Endometrium (tissue), 2 donors: ENCODE data around the gene TRMT44.
A peak's percentile ranks its signal among the peaks of the same experiment; 100 is the strongest.
"Not testable (repeated sequence)": the region's sequence is repeated elsewhere in the genome, so short reads cannot be mapped to it uniquely, and the experiment has no call there.

Experiments used
- FAIRE-seq: peaks from 2 replicates; lab custom pipeline; 2012; peaks lifted over from hg19 to GRCh38; lab: Jason Lieb, UNC
- donor health status: control.
- donor health status: control.

The TRMT44 gene

DNA sequence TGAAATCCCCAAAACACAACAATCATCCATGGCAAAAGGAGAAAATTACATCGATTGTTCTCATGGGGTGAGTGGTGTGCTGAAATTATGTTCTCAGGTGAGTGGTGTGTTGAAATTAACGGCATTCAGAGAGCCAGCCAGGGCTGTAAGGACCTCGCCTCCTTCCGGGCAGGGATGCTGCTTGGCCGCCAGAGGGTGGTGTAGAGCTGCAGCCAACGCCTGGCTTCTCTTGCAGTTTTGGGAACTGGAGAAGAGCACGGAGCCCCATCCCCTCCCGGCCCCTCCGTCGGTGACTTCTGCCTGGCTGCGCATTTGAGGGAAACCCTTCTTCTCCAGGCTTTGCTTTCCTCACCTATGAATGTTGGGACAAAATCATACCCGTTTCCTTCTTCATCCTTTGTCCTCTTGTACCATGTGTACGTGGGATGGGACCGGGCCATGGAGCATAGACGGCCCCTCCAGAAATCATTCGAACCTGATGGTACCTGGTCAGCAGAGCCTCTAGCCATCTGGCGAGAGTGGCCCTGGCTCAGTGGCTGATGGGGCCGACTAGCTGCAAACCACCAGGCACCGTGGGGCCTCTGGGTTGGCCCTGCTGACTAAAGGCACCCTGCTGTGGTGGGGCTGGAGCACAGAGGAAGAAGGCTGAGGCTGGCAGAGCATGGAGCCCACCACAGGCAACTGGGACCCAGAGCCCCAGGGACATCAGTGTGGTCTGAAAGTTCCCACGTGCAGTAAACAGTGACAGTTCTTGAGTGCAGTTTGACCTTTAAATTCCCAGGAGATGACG lies 28.4 kb downstream of the TRMT44 start:
- peak; percentile 35 for FAIRE-seq

DNA sequence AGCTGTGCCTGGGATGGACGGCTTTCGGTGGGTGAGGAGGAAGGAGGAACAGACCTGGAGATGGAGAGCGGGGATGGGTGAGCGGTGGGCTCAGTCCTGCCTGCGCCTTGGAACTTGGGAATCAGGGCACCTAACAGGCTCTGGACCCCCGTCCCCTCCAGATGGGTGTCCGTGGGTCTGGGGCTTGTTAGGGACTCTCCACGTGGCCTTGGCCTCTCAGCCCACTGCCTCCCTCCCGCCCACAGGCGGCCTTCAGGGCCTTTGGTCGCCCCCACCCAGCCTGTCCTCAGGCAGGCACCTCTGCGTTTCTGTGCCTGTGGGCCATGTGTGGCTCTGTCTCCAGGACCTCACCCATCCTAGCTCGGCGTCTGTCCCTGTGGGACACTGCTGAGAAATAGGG lies 29.0 kb downstream of the TRMT44 start:
- no peak for FAIRE-seq

DNA sequence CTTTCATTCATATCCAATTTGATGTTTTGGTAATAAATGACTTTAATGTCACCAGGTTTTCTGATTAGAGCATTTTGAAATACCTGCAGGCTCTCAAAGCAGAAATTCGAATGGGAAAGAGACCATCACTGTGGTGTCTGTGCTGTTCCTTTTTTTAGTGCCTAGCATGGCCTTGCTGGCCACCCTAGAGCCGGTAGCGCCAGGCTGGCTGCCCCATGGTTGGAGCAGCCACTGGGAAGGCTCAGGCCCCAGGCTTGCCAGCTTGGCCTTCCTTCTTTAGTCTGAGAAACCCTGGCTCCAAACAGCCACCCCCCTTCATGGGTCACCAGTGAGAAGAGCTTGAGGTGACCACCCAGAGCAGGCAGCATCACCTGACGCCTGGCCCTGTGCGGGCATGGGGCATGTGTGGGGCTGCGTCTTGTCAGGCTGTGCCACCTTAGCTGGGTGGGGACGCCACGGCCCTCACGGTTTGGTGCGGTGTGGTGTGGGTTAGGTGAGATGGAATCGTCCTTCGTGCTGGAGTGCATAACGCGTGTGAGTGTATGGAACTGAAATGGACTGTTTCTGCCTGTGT lies 30.0 kb downstream of the TRMT44 start:
- no peak for FAIRE-seq

DNA sequence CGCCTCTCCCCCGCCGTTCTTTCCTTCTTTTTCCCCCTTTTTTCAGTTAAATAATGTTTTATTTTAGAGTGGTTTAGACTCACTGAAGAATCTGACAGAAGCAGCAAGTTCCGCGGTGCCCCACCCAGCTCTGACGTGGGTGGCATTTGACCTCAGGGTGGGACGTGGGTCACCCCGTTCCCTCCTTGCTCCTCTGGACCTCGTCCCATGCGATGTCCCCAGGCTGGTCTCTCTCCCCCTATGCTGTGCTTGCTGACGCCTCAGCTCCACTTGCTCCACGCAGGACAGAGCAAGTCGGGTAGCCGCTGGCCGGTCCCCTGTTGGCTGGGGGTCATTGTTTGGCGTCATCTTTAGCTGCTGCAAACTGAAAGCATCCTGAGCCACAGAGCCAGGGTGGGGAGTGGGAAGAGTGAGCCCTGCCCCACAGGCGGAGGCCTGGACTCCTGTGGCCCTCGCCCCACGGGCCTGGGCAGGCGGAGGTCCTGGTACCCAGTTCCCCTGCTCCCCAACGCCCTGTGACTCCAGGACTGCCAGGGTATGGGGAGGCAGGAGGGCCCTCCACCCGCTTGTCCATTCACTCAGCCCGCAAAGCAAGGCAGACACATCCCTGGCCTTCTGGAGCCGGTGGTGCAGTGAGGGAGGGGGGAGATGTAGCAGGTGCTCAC lies 30.8 kb downstream of the TRMT44 start:
- FAIRE-seq: no peak

DNA sequence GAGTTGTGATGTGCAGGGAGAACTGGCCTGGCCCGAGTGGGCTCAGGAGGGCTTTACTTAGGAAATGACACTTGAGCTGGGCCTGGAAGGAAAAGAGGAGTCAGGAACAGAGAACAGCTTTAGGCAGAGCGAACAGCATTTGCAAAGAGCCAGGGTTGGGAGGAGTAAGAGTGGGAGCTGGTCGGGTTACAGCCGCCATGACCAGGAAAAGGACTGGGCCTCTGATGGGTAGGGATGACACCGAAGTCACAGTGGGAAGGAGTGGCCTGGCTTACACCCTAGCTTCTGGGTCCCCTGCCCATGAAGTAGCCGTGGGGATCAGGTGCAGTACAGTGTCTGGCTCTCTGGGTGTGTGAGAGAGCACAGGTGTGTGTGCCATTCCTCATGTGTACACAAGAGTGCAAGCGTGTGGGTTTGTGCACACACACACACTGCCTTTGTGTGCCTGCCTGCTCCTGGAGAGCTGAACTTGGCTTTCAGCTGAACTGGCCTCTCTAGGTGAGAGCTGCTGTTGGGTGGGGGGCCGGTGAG lies 31.6 kb downstream of the TRMT44 start:
- FAIRE-seq: no peak

DNA sequence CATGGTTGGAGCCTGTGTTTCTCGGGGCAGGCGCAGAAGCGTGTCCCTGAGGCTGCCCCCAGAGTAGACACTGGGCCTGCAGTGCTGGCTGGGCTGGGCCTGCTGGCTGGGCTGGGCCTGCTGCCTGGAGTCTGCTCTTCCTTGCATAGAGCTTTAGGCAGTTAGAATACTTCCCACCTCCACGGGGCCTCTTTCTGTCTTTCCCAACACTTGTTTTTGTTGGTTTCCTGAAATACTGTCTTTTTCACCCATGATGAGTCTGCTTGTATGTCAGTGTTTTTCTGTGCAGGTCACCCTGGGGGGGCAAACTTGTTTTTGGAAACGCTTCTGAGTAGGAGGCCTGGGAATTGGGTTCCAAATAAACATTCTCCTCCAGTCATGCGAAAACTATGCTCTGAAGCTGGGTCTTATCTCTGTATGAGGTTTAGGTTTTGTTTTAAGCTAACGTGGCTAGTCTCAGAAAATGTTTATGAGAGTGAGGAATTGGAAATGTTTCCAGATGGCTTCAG lies 32.2 kb downstream of the TRMT44 start:
- peak; percentile 99 for FAIRE-seq

DNA sequence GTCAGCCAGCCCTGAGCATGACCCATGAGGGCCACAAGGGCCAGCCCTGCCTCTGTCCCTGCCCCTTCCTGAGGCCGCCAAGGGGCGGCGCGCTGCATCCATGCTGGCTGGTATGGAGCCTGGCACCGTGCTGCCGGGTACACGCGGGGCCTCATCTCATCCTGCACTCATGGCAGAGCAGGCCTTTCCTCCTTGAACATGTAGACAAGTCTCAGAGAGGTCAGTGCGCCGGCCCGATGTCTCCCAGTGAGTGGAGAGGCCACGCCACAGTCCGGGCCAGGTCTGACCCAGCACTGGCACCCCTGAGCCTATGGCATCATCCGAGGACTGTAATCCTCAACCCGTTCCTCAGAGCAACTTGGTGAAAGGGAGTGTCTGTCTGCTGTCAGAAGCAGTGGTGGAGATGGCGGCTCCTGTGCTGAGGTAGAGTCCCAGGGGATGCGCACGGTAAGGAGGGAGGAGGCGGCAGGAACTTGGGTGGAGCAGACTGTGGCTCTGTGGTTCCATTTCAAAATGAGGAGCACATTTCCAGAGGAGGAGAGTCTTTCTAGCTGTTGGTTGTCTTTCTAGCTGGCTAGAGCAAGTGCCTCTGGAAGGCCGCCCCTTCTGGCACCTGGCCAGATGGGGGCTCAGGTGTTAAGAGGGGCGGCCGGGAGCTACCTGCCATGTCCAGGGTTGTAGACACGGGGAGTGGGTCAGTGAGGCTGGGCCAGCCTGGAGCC lies 32.8 kb downstream of the TRMT44 start:
- FAIRE-seq: no peak

DNA sequence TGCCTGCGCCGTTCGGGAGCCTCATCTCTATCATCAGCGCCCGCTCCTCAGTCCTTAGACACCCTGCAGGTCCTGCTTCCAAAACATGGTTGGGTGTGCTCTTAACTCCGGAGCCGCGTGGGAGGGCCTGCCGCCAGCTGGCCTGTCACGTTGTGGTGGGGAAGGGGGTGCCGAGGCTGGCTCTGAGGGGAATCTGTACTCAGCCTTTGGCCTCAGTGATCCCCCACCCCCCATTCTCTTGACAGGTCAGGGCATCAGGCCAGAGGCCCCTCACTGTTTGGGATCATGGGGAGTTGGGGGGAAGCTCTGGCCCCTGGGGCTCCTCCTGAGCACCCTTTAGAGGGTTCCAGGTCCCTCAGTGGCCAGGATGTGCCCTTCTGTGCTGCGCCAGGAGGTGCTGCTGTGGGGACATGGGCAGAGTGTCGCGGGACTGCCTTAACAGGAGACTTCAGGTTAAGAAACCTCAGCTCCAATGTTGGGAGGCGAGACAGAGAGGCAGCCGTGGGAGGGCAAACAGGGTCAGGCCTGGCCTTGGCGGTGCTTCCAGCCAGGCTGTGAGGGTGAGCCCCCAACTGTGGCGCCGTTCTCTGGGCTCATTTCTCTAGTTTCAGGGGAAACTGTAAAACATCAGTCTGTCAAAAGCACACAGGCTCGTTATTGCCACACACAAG lies 33.5 kb downstream of the TRMT44 start:
- FAIRE-seq: no peak

DNA sequence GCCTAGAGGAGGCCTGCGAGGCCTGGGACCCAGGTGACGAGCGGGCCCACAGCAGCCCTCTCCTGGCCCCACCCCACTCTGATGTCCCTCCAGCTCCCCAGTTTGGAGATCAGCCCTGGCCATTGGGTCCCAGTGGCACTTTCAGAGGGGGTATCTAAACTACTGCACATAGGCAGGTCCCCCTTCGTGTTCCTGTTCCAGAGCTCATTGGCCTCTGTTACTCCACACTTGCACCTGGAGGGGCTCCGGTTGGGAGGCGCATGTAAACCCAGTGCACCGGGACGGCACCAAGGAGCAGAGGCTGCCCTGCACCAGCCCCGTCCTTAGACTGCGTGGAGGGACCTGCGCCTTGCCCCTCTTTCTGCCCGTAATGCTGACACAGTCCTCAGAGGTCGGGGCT lies 34.3 kb downstream of the TRMT44 start:
- no peak for FAIRE-seq

DNA sequence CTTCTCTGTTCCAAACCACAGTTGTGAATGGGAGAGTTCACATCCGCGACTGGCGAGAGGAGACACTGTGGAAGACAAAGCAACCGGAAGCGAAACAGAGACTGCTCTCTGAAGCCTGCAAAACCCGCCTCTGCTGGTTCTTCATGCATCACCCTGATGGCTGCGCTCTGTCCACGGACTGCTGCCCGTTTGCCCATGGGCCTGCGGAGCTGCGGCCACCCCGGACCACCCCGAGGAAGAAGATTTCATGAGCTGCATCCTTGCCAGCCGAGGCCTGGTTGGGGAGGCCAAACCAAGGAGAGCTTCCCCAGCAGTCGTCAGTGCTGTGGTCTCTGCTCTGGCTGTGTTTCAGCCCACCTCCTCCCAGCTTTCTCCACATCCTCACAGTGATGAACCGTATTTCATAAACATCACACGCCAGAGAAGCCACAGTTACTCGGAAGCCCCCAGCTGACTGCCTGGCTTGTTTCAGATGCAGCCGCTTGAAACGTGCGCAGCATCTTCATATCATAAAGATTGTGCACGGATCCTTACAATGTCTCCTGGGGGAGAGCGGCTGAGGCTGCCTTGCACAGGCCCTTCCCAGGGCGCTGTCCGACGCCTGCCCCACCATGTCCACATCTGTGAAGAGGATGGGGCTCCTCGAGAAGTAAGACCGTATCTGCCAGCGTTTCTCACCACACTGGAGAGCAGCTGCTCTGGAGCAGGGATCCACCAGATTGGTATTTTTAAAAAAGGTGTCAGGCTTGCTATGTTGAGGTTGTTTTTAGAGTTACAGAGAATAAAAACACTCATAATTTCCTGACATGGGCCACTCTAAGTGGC lies 35.4 kb downstream of the TRMT44 start:
- FAIRE-seq: no peak

DNA sequence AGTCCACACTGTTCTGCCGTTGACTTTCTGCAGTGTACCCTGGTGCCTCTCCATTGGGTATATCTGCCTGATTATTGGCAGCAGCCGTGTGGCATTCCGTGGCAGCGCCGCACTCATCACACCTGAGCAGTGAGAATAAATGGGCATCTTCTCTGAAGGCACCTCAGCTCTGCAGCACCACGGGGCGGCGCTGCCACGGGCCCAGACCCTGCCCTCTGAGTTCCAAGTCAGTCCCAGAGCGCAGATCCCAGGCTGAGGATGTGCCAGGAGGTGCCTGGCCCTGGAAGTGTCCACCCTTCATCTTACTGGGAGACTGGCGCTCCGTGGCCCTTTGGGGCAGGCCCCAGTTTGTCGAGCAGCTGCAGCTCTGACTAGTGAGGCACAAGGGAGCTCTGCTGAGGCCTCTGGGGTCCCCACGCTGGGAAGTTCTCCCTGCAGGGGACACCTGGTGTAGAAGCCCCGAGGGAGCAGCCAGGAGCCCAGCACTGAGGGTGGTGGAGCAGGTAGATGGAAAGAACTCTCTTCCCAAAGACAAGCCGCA lies 36.6 kb downstream of the TRMT44 start:
- FAIRE-seq: no peak

DNA sequence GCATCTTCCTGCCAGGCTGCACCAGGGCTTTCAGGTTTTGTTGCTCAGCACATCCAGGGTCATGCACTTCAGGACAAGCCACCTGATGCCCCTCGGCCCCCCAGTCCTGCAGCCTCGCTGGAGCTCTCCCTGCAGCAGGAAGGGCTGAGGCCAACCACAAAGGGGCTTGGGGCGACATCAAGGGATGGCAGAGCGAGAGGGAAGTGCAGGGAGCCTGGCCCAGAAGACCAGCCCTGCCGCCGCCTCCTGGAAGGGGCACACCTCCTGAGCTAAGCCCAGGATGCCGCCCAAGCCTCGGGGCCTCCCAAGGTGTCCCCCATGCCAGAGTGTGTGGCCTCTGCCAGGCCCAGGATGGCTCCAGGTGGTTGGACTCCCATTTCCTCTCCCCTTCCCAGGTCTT lies 37.1 kb downstream of the TRMT44 start:
- no peak for FAIRE-seq

DNA sequence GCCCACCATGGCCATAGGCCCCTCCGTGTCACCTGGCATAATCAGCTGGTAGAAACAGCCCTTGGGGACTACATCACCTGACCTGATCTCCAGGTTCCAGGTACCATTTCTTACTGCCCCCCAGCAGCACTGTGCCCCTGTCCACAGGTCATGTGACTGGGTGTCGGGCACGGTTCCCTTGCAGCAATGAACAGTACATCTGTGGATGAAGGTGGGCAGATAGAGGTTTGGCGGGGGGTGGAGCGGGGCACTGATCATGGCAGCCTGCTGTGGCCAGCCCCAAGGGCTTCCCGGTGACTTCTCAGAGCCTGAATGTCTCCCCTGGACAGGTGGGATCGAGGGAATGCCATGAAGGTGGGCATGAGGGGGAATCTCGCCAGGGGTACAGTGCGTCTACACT lies 37.8 kb downstream of the TRMT44 start:
- no peak for FAIRE-seq

DNA sequence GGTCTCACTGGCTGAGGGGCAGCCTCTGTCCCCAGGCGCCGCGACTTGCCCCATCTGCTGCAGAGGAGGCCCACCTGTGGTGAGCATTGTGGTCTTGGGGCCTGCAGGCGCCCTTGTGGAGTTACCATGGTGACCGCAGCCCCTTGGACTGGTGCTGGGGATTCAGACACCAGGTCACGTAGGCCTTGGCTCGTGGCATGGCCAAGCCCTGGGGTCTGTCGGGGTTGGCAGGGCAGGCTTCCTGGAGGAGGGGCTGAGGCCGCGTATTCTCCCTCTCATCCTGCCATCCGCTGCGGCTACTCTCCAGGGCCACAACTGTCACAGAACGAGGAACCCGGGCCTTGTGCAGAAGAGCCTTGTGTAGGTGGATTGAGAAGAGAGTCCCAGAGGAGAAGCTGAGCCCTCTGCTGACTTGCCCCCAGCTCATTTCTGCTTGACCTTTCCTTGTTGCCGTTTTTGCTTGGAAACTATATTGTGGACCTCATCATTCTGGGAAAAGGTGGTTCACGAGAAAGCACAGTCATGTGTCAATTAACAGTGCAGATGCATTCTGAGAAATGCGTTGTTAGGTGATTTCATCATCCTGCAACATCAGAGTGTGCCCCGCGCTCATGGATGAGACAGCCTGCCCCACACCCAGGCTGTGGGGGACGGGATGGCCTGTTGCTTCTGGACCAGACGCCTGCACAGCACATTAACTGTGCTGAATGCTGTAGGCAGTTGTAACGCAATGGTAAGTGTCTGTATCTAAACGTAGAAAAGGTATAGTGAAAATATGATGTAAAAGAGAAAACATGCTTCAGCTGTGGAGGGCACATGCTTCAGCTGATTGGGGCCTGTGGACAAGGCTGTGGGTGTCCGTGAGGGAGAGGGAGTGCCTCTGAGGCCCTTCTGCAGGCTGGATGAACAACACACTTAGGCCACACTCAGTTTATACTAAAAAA lies 38.5 kb downstream of the TRMT44 start:
- no peak for FAIRE-seq

DNA sequence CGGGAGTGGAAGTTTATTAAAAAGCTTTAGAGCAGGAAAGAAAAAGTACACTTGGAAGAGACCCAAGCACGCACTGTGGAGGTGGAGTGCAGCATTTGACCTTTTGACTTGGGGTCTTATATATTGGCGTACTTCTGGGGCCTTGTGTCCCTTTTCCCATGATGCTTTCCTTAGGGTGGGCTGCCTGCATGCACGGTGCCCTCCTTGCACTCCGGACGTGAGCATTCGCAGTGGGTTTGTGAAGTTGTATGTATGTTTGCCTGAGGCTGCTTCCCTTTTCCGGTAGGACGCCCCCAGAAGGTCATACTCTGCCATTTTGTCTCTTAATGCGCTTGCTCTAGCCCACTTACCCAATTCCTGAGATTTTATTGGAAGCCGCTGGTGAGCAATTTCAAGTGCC lies 39.6 kb downstream of the TRMT44 start:
- FAIRE-seq: no peak

DNA sequence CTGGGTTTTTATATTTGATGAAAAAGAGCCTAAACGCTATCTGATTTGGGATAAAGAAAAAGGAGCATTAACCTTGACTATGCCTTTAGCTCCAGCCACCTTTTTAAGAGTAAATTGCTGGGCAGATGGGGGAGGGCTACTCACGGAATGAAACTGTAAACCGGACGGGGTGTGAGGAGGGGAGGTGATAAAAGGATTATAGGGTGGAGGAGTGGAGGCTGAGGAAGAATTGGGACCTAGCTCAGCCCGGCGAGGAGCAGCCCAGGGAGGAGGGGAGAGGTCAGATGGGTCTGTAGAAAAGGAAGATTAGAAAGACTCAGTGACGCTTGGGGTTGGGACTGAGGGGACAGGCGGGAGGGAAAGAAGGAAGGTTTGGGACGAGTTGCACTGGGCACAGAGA lies 46.1 kb downstream of the TRMT44 start:
- not testable (repeated sequence) for FAIRE-seq

DNA sequence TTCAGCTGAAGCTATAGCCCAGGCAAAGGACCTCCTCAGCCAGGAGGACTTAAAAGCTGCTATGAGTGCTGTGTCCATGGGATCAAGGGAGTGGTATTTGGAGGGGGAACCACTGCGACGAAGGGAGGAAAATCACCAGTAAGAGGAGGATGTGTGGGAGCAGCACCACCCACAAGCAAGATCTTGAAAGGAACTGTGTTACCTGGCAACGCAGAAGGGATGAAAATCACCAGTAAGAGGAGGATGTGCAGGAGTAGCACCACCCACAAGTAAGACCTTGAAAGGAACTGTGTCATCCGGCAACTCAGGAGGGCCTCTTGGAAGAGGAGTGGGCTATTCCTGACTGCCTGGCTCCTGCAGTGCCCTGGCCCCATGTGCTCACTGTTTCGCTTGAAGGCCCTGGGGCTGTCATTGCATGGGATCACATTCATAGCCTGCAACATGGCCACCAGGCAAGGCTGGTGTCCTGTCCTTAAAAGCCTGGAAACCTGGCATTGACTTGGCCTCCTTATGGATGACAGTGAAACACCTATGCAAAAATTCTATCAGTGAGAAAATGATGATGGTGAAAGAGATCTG lies 48.3 kb downstream of the TRMT44 start:
- FAIRE-seq: no peak

DNA sequence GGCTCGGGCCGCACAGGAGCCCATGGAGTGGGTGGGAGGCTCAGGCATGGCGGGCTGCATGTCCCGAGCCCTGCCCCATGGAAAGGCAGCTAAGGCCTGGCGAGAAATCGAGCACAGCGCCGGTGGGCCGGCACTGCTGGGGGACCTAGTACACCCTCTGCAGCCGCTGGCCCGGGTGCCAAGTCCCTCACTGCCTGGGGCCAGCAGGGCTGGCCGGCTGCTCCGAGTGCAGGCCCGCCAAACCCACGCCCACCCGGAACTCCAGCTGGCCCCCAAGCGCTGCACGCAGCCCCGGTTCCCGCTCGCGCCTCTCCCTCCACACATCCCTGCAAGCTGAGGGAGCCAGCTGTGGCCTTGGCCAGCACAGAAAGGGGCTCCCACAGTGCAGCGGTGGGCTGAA lies 50.9 kb downstream of the TRMT44 start:
- FAIRE-seq: not testable (repeated sequence)

DNA sequence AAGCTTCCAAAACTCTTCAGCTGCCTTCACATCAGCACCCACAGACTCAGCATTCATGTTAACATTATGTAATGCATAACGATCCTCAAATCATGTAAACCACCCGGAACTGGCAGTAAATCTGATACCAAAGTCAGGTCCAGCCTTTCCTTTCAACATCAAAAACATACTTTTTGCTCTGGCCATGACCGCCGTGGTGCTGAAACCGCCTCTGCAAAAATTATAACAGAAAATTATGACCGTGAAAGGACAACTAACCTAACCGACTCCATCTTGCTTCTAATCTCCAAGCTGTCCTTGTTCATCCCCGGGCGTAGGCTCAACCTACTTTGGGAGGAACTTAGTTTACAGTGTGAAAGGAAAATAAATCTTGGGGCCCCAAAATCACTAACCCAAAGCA lies 51.6 kb downstream of the TRMT44 start:
- no peak for FAIRE-seq
